GM19372 (cell line): Measurements from ENCODE around the gene ATP2B2.

Source experiments
- ATAC-seq: cut with Tn5 transposase; IDR thresholded peaks from one replicate; pipeline ENCODE4 v1.9.1; 2021; ENCODE audit warnings: mild to moderate bottlenecking, low read depth, moderate library complexity; ENCODE audit not compliant: unreplicated experiment

ATP2B2 gene

GRCh38 chr3:10455545-10455914 is 49.9 kb downstream of the ATP2B2 start:
- no peak for ATAC-seq

DNA sequence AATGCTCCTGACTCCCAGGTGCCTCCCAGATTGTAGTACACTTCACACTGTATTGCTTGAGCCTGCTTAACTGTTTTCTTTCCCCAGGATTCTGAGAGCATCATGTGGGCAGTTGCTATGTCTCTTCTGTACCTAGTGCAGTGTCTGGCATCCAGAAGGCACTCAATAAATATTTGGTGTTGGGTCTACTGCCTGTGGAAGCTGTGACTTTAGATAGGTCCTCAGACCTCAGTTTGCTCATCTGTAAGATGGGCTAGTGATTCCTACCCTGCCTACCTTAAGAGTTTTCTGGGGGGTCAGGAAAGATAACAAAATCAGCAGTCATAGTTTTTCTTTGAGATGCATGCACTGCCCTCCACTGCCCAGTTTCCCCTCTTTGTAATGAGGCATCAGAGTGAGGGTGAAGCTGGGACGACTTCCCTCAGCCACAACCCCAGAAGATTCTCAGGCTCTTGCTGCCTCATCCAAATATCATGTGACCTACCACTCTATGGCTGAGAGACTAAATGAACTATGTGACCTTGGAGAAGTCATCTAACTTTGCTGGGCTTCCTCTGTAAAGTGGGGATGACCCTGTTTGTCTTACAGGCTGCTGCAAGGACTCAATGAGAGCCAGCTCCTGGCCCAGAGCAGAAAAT is 50.4 kb downstream of the ATP2B2 start:
- no peak for ATAC-seq

GRCh38 chr3:10453431-10454163 is 51.8 kb downstream of the ATP2B2 start:
- ATAC-seq: no peak

DNA sequence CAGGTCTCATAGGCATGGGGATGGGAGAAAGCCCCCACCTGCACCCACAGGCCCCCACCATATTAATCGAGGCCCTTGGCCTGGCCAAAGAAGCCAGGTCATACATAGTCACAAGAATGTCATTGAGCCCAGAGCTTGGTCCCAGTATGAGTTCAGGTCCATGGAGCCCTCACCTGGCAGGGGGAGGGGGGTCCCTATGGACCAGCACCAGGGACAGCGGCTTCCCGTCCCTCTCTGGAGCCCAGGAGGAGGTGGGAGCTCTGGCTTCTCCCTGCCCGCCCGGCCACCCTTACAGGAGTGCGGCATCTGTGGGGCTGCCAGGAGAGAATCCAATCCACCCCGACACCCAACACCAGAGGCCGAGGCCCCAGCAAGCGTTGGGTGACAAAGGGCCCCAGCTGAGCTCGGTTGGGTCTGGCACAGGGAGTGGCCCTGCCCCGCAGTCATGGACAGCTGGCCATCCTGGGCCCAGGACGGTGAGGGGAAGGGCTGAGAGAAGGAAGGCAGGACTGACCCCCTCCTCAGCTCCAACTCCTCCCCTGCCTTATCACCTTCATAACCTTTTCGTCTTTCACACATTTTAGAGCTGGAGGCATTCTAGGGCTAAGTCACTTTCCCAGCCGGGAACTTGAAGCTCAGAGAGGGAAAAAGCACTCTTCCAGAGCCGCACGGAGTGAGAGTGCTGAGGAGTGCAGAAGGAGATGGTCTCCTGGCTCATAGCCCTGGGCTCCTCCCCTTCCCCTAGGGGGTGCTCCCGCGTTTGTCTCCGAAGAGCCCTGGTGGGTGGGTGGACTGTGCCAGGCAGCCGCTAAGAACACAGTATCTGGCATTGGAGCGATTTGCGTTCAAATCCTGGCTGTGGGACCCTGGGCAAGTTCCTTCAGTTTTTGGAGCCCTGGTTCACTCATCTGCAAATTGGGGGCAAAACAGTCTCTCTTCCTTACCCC is 54.6 kb downstream of the ATP2B2 start:
- ATAC-seq: no peak

GRCh38 chr3:10449436-10449835 is 56.0 kb downstream of the ATP2B2 start:
- ATAC-seq: no peak

DNA sequence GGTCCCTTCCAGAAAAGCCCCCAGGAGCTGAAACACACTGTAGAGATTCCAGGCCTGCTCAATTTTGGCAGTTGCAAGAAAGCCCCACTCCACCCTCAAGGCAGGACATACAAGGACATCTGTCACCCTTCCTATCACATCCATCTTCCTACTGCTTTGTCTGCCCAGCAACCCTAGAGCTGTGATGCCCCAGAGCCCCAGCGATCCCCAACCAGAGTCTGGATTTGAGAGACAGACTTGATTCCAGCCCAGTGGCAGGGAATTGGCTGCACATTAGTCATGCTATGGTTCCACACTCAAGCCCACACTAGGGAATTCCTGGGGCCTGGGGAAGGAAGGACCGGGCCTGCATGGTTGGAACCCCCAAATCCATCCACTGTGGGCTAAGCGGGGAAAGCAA is 56.8 kb downstream of the ATP2B2 start:
- ATAC-seq: no peak

DNA sequence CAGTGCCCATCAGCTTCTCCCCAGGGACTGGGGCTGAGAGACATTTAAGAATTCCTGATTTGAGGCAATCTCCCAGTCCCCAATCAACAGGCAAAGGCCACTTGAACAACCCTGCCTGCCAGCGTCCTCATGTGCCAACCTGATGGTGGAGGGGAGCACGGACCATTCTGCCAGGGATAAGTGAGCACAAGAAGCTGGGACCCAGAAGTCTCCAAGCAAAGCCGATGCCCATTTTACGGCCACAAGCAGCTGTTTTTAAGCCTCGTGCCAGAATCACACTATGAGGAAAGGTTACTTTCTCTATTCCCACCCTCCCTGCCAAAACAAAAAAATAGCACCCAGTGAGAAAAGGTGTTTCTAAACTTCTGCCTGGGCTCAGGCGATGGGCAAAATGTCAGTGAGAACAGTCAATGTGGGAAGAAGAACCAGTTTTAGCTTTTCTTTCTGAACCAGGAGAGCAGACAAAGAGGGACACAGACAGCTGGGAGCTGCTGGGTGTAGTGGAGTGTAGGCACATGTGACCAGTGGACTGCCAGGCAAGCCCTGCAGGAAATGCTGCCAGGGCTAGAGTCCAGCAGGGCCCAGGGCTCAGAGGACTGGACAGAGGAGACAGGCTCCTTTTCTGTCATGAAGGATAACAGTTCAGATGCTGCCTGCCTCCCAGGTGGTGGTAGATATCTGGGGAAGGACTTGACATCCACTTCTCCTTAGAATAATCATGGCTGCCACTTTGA is 57.7 kb downstream of the ATP2B2 start:
- ATAC-seq: no peak

DNA sequence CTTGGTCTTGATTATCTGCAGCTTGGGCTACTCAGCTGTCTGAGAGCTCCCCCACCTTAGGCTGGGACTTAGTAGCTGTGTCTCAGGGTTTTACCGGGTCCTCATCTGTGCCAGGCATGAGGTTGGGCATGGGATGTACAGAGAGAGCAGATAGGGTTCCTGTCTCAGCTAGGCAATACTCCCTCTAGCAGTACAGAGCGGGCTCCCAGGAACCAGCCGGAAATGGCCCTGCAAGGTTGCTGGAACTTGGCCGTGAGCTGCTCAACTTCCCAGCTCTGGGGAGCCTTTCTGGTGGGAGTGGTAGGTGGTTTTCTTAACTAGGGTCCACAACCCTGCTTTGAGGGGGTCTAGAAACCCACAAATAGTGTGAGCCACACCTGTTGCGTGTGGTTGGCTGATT is 58.3 kb downstream of the ATP2B2 start:
- ATAC-seq: no peak

DNA sequence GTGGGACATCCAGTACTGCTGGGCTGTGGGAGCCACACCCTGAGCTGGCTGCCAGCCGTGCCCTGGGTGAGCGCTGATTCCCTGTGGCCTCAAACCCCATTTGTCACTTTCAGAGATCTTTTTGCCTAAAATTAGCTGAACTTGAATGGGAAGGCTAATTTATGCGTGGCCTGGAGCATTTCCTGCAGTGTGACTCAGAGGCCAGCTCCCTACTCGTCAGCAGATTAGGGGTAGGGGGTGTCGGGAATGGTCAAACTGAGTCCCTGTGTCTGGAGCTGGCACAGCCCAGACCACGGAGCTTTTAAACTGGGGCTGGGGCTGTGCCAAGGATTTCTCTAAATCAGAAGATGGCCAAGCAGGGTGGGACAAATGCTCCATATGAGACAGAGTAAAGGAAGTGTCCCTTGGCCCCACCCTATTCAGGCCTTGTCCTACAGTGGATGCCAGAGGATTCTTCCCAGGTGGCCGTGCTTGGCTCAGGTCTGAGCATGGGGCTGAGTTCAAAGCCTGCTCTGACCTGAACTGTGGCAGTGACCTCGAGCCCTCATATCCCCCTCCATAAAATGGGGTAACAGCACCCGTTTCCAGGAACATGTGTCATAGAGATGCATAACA is 59.7 kb downstream of the ATP2B2 start:
- ATAC-seq: no peak

DNA sequence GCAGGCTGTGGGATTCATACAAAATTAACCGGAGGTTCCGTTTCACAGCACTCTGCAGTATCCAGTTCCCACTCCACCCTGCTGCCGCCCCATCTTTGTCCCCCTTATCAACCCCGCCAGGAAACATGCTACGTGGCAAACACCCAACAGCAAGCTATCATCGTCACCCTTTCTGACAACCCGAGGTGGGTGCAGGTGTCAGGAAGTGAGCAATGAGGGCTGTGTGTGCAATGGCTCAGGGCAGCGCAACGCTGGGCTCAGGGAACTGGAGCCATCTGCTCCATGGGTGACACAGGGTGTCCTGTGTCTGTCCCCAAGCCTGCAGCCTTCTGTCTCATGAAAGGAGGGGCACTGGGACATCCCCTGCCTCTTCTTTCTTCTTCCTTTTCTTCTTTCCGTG is 60.9 kb downstream of the ATP2B2 start:
- no peak for ATAC-seq

DNA sequence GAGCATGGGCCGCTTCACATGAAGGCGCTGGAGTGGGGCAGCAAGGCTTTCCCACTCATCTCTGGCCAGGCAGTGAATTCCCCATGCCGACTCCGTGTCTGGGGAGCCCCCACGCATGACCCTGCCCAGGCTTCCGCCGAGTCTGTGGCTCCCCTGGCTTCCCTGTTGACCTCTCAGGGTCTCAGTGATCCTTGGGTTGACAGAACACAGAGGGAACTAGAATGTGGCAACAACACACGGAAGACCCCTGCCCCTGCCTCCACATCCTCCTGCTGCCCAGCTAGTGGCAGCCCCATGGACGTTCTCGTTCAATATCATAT is 61.3 kb downstream of the ATP2B2 start:
- ATAC-seq: no peak

DNA sequence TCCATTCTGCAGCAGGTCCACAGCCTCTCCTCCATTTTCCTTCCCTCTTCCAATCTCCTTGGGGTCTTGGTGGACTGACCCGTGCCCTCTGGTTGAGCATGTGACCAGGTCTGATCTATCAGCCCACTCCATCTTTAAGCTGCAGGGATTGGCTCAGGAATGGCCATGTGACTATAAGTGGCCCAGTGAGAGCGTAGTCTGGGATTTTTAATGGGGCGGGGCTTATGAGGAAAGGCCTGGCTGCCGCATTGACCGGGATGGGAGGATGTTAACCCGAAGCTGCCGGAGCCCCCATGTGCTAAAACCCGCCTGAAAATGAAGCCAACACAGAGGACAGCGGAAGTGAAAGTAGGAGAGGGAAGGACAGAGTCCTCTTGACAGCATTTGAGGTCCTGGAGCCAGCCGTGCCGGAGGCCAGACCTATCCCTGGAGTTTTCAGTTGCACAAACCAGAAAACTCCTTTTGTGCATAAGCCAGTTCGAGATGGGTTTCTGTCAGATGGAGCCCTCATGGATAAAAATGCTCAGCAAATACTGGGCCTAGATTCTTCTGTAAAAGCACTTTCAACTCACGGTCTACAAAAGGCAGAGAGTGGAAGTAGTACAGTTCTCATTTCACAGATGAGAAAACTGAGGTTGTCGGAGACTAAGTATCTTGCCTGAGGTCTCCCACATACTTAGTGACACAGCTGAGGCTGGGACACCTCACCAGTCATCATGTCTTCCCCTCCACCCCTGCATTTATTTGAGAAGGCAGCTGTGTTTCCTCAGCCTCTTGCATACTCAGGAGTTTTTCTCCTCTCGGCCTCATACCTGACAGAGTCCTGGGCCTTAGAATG is 61.9 kb downstream of the ATP2B2 start:
- no peak for ATAC-seq

GRCh38 chr3:10442151-10442795 is 63.1 kb downstream of the ATP2B2 start:
- no peak for ATAC-seq

GRCh38 chr3:10440684-10441083 is 64.7 kb downstream of the ATP2B2 start:
- no peak for ATAC-seq

GRCh38 chr3:10438902-10439610 is 66.3 kb downstream of the ATP2B2 start:
- no peak for ATAC-seq

DNA sequence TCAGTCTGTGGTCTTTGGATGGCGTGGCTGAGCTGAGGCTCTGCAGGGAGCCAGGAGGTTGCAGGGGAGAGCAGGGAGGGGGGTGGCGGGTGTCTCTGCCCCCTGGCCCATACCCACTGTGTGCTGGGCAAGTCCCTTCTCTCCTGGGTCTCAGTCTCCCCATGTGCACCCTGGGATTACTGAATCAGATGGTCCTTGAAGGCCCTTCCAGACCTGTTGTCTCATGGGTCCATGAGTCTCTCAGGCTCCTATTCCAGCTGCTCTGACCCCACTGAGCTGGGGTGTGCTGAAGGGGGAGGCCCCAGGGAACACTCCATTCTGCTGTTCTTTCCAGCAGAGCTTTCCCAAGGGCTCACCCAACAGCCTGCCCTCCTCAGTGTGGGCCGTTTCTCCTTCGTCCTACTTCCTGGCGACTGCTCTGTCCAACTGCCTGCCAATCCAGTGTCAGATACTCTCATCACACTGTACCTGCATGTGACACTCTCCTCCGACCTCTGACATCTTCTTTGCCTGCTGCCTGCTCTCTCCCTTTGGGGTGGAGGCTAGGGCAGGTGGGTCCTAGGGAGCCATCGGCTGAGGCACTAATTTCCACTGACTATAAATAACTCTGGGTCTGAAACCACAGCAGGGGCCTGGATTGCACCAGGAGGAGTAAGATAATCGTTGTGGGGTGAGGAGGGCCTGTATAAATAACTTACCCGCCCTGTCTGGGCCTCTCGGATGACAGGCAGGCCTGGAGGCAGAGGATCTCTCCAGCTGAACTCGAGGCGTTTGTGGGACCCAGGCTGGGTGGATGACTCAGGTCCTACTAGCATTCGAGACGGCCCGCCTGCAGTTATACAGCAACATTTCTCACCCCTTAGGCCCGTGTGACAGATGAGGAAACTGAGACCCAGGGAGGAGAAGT is 67.1 kb downstream of the ATP2B2 start:
- no peak for ATAC-seq

- ATAC-seq: no peak
Observed at GRCh38 chr3:10437272-10437994, 68.0 kb downstream of the ATP2B2 start.
